SKM-1 treated with dmso at 0.1 percent for 144 hours (cell line): ENCODE results near the gene NID1.
"Not testable (repeated sequence)": the region's sequence is repeated elsewhere in the genome, so short reads cannot be mapped to it uniquely, and the experiment has no call there.

Experiments used
- DNase-seq: peaks from one replicate; lab custom pipeline; 2025; ENCODE audit not compliant: unreplicated experiment; lab: John Stamatoyannopoulos, UW

NID1 gene

DNA sequence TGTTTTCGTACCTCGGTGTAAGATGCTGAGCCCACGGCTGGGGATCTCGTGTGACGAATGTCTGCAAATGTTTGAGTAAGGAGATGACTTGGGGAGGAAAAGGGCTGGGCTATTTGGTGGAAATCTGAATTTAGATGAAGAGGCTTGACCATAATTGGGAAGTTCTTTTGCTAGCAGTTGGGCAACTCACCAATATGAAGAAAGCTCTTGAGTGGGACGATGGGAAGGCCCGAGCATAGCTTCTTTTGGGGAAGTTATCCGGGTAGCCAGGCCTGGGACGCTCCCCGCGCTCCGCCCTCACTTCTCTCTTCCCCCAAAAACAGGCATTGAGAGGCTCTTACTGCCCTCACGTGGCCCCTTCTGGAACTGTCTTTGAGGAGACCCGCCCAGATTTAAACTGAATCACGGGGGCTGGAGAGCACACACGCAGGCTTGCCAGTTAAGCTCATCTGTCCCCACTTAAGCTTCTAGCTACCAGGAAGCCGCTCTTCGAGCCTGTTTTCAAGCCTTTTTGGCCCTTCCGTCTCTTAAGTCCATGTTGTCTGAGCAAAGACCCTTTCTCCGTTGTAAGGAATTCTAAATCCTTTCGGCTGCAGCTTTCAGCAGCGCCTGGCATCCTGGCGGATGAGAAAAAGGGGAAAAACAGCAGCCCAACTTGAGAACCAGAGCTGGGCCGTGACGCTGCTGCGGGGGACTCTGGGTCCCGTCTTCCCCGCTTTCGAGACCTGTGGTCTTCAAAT lies 93.1 kb downstream of the NID1 start:
- DNase-seq, result peak; percentile 100

DNA sequence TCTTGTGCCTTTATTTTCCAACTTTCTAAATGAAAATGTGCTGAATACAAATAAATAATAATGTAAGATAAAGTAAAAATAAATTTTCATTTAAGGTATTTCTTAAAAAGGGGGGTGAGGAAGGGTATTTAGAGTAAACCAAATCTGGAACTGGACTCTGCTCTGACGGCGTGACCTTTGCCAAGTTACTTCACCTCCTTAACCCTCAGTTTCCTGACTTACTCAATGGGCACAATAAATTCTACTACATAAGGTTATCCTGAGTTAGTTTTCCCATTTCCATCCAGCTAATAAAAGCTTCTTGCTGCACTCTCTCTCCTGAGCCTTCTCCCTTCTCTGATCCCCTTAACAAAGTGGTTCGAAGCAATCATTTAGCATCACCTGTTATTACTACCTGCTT lies 93.9 kb downstream of the NID1 start:
- peak; percentile 64 for DNase-seq

DNA sequence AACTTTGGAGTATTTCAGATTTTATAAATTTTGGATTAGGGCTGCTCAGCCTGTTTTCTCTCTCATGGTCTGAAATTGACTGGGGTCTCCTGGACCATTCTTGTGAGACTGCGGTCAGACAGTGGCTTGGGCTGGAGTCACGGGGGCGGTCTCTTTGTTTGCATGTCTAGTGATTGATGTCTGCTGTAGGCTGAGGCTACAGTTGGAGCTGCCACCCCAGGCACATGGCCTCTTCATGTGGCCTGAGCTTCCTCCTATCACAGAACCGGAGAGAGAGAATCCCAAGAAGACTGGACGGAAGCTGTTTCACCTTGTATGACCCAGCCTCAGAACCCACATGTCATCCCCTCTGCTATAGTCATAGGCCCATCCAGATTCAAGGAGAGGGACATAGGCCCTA lies 96.1 kb downstream of the NID1 start:
- DNase-seq, result no peak

DNA sequence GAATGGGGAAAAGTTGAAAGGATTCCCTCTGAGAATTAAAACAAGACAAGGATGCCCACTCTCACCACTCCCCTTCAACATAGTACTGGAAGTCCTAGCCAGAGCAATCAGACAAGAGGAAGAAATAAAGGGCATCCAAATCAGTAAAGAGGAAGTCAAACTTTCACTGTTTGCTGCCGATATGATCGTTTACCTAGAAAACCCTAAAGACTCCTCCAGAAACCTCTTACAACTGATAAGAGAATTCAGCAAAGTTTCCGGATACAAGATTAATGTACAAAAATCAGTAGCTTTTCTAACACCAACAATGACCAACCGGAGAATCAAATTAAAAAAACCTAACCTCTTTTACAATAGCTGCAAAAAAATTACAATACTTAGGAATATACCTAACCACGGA lies 98.8 kb downstream of the NID1 start:
- not testable (repeated sequence) for DNase-seq

DNA sequence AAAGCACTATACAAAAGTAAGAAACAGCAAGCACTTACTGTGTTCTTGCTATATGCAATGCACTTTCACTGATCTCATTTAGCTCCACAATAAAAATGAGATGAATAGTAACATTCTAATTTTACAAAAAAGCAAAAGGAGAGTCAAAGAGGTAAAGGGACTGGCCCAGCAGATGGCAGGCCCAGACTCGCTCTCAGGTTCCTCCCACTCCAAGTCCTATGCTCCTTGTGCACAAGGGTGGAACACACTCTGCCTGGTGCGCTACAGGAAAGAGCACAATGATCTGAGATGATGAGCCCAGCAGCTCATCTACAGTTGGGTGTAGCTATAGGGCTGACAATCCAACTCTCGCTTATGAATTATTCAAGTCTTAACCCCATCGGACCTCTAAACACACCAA lies 104.1 kb downstream of the NID1 start:
- no peak for DNase-seq

DNA sequence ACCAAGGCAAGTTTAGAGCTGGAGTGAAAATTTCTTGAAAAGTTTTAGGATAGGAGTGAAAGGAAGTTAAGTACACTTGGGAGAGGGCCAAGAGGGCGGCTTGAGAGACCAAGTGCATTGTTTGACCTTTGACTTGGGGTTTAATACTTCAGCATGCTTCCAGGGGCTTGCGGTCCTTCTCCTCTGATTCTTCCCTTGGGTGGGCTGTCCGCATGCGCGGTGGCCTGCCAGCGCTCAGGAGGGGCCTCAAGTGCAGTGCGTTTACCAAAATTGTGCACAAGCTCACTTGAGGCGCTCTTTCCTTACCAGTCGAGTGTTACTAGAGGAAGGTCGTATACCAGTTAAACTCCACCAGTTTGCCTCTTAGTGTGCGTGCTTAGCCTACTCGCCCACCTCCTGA lies 106.9 kb downstream of the NID1 start:
- no peak for DNase-seq

DNA sequence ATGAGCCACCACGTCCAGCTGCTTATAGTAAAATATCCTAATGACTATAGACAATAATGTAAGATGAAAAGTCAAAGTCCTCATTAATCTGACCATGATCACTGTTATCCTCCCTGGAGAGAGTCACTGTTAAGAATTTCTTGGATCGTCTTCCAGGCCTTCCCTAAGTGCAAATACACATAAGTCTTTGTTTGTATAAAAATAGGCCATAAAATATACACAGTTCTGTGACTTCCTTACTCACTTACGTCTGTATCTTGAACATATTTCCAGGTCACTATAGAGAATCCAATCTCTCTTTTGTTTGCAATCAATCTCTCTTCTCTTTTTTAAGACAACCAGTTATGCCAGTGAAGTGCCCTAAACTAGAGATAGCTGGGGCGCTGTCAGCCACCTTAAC lies 109.1 kb downstream of the NID1 start:
- DNase-seq, result no peak

DNA sequence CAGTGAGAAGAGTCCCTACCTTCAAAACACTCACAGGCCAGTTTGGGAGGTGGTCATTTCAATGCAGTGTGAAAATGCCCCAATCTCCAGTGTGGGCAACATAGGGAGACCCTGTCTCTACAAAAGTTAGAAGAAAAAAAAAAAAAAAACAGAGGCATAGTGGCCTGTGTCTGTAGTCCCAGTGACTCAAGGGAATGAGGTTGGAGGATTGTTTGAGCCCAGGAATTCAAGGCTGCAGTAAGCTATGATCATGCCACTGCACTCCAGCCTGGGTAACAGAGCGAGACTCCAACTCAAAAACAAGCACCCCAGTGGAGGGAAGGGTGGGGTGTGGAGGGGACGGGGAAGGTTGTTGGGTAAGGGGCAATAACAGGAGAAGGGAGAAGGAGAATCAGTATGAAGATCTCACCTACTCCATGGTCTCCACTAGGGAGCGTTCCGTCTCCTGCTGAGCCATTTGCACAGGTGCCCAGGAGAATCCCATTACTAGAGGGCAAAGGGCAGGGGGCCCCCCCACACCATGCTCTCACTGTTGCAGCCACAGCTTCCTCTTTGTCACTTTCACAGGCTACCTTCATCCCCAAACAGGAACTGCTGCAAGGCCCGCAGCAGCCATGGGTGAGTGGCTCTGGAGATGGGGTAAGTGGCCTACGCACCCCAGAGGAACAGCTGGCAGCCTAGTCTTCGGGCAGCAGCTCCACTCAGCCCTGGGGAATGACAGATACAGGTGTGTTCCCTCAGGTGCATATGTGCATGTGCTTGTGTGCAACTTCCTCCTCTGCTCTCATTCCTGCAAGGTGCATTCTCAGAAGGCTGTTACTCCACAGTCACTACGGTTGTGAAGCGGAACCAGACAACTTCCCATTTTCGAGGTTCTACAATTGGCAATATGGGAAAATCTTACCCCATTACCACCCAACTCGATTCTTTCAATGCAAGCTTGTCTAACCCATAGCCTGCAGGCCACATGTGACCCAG lies 110.3 kb downstream of the NID1 start:
- peak; percentile 100 for DNase-seq

DNA sequence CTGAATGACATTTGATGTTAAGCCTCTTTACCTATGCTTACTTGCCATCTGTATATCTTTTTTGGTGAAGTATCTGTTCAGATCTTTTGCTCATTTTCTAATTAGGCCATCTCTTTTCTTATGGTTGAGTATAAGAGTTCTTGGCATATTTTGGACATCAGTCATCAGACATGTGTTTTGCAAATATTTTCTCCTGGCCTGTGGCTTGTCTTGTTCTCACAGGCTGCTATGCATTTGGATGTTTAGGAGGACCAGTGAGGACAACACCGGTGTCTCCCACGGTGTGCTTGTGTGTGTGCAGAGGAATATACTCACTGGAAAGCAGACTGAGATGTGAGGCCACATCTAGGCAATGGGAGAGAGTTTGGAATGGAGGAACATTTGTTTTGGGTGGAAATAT lies 111.1 kb downstream of the NID1 start:
- no peak for DNase-seq

DNA sequence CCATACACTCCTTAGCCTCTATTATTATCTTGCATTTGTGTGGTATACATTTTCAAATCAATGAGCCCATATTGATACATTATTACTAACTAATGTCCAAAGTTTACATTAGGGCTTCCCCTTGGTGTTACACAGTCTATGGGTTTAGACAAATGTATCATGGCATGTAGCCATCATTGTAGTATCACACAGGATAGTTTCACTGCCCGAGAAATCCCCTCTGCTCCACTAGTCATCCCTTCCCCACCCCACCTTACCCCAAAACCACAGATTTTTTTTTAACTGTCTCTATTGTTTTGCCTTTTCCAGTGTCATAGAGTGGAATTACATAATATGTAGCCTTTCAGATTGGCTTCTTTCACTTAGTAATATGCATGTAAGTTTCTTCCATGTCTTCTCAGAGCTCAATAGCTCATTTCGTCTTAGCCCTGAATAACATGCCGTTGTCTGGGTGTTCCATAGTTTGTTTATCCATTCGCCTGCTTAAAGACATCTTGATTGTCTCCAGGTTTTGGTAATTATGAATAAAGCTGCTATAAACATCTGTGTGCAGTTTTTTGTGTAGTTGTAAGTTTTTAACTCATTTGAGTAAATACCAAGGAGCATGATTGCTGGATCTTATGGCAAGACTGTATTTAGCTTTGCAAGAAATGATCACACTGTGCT lies 111.8 kb downstream of the NID1 start:
- DNase-seq, result no peak

DNA sequence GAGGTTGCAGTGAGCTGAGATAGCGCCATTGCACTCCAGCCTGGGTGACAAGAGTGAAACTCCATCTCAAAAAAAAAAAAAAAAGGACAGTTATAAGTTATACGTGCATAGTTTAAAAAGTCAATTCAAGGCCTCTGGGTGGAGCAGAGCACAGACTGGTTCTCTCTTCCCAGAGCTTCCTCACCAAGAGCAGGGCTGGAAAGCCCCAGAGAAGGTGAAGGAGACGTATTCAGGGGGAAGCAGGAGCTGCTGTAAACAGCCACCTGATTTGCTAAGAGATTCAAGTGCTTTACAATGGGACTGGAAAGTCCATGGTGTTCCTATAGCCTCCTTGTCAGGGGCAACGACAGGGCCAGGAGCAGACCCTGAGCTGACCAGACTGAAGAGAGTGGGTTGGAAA lies 113.2 kb downstream of the NID1 start:
- no peak for DNase-seq

DNA sequence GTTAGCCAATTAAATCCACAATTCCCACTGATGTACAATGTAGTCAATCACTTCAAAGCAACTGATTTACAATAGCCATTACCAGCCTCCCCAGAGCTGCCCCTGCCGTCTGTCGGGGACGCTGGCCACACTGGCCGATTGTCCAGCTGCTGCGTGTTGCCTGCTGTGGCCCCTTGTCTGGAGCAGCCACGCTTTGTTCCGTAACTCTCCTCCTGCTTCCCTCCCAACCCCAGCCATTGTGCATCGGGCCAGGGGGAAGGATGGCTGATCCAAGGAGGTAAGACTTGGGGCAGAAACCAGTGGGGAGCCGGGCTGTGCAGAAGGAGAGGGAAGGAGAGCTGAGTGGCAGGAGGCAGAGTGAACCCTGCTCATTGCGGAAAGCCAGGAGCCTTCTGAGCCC lies 114.6 kb downstream of the NID1 start:
- DNase-seq, result no peak

DNA sequence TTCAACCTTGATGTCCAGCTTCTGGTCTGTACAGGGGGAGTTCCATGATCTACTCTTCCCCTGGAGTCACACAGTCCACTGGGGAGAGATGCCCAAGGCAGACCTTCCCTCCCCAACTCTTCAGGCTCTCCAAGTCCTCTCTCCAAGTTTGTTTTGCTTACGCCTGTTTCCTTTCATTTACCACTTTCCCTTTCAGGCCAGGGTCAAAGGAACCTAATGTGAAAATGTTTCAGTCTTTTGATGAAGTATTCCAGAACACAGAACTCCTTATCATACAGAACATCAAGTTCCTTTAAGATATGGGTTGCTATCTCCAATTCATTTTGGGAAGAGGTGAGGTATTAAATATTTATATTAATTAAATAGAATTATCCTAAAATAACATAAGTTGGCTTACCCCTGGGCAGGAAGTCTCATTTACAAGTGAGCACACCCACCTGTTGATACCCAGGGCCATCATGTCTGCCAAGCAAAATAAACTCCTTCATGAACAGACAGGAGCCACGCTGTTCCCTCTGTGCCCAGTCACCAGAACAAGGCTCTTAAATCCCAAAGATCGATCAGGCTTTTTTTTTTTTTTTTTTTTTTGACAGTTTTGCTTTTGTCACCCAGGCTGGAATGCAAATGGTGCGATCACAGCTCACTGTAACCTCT lies 116.0 kb downstream of the NID1 start:
- no peak for DNase-seq

DNA sequence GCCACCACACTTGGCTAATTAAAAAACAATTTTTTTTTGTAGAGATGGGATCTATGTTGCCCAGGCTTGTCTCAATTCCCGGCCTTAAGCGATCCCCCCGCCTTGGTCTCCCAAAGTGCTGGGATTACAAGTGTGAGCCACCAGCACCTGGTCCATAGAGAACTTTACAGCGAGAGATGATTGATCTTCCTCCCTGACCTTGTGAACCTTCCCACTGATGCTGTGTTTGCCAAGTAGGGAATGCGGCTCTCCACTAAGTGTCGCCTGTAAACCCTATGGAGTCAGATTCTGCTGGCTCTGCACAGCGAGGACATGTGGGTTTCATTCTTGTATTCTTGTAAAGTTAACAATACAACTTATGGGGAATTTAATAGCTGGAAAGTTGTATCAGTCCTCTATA lies 116.9 kb downstream of the NID1 start:
- no peak for DNase-seq

DNA sequence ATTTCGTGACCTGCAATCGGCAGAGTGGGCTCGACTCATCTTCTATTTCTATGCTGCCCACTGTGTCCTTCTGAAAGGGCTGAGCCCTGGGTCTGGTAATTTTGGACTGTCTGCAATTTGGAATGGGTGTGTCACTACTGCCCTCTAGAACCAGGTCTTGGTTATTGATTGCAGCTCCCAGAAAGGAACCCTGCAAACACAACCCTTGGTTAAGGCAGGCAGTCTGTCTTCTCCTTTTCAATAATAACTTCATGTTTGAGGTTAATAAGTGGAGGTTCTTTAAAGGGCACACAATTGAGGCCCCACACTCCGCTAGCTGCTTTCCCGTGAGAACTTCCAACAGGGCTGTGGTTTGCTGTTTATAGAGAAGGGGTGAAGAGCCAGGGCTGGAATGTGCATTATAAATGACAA lies 118.3 kb downstream of the NID1 start:
- peak; percentile 99 for DNase-seq

DNA sequence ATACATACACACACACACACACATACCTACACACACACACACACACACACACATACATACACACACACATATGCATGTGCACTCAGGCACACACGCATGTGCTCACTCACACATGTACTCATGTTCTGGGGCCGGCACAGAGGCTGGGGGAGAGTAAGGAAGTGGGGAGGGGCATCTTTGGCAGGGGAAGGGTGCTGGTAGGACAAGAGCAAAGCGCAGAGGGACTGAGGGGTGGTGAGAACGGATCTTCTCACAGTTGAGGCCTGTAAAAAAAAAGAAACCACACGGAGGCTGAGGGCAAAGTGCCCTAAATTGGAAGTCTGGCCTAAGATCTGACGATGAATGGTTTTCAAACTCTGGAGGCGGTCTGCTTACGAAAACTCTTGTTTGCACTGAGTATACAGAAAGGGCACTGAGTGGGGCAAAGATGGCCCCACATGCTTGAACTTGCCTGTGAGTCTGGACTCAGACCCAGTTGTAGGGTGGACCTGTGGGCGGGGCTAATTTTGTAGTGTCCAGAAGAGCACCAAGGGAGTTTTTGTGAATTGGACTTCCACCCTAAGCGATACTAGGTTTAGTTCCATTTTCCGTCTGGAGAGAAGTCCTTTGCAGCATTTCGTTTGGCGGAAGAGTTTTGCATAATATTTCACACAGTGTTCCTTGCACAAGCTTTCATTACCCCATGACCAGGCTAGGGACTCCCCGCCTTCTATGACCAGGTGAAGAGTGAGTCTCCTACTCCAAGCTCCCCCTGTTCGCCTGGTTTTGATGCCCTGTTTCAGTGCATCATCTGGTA lies 118.9 kb downstream of the NID1 start:
- peak; percentile 99 for DNase-seq

DNA sequence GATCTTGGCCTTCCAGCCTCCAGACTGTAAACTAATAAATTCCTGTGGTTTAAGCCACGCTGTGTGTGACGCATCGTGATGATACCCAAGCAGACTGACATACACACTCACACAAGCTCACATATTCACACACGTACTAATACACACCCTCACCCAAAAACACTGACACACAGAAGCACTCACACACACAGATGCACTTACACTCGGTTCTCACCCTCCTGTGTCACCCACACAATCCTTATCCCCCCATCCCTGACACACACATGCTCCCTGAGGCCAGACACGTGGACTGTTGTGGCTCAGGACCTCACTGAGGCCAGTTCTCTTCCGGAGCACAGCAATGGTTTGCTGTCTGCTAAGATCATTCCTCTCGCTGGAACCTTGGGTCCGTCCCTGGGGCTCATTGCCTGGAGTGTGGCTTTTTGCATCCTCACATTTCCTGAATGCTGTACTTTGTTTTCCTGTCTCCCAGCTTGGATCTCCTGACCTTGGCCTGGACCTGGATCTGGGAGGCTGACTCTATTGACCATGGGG lies 121.2 kb downstream of the NID1 start:
- no peak for DNase-seq

DNA sequence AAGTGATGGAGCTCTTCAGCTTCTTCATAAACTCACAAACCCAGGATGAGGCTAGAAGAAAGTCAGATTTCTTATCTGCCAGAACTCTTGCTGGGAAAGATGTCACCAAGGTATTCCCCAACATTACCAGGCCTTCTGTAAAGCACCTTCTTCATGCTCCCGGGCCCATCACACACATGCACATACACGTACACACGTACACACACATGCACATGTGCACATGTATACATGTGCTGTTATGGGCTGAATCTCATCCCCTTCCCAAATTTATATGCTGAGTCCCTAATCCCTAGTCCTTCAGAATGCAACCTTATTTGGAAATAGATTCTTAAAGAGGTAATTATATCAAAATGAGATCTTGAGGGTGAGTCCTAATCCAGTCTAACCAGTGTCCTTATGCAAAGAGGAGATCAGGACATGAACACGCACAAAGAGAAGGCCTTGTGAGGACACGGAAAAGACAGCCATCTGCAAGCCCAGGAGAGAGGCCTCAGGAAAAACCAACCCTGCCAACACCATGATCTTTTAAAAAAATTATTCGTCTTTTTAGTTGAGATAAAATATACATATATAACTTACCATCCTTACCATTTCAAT lies 121.8 kb downstream of the NID1 start:
- no peak for DNase-seq

DNA sequence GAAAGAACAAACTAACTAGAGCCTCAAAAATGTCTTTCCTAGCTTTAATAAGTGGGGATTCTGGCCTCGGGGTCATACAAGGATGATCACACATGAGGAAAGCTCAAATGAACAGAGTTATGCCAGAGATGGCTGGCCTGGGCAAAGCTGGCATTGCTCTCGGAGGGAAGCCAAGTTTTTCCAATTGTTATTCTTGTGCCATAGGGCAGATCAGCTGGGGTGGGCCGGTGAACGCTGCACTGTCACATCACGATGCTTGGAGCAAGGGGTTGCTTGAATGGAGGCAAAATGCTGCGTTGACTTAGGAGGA lies 122.3 kb downstream of the NID1 start:
- DNase-seq, result no peak
